ENCODE results near the gene AKR1A1. TPM values are rescaled to one million over a fixed set of nuclear protein-coding genes. Genes with fewer than 3 reads are reported as not detected.

The AKR1A1 gene
- total RNA-seq, 2 experiments from 2014 or later = 25.3 to 31.0 TPM

- Histone ChIP-seq H3K27ac (ENCODE audit: low read depth in 1 of 2, low read length in 2 of 2) (no peak overlapping the region), H3K4me3 (ENCODE audit: low read length) (no peak overlapping the region), H3K9me3 (ENCODE audit: control insufficient read depth in 1 of 2, insufficient read depth in 1 of 2, low read length in 2 of 2) (no peaks in the 10 kb centered on the region), H3K36me3 (ENCODE audit: insufficient read depth, low read length) (peaks cover 49% of the 10 kb centered on the region), H3K4me1 (ENCODE audit: insufficient read depth, low read length) (peaks cover 2% of the 10 kb centered on the region), H3K27me3 (ENCODE audit: control insufficient read depth in 1 of 2, insufficient read depth in 2 of 2, low read length in 2 of 2) (no peaks in the 10 kb centered on the region)
- H3K9me3 Mint-ChIP-seq = no peaks in the 10 kb centered on the region
- no peak for ATAC-seq (ENCODE audit: poor library complexity)
- H3K27ac Mint-ChIP-seq = no peak overlapping the region
- no peak overlapping the region for H3K4me3 Mint-ChIP-seq
- no peaks in the 10 kb centered on the region for H3K27me3 Mint-ChIP-seq
- no peak for DNase-seq
- H3K4me1 Mint-ChIP-seq (ENCODE audit: low read depth) = peaks cover 5% of the 10 kb centered on the region
- intact Hi-C loops (cut with DNase I, micrococcal nuclease) = no loop called here
- ChIA-PET POLR2A (interaction anchor here (2.4 to 2.9 kb wide), 2 partner anchors 47 to 56 kb away, joined by 8 to 13 read pairs; partner anchors contain the start of gene PRDX1), CTCF (interaction anchor here (2.2 to 5.6 kb wide), 2 partner anchors 18 to 56 kb away, joined by 9 to 50 read pairs; partner anchors contain the start of gene AKR1A1)
- H3K36me3 Mint-ChIP-seq (ENCODE audit: low read depth) = peaks cover 51% of the 10 kb centered on the region
- no peak for TF ChIP-seq CTCF (IDR thresholded peaks at IDR 0.05)
Observed at GRCh38 chr1:45568421-45568820, 17.8 kb downstream of the AKR1A1 start.

- H3K4me1 ChIP-seq (ENCODE audit: insufficient read depth, low read length) = peaks cover 2% of the 10 kb centered on the region
- H3K27me3 Mint-ChIP-seq = no peaks in the 10 kb centered on the region
- POLR2A ChIA-PET = interaction anchor here (0.9 to 2.9 kb wide), 3 partner anchors 19 to 57 kb away, joined by 3 to 13 read pairs (median 8); partner anchors contain the start of genes AKR1A1 and PRDX1
- H3K27ac Mint-ChIP-seq = no peak overlapping the region
- H3K9me3 Mint-ChIP-seq = no peaks in the 10 kb centered on the region
- H3K27ac ChIP-seq (ENCODE audit: low read depth in 1 of 2, low read length in 2 of 2) = no peak overlapping the region
- no peak overlapping the region for H3K4me3 Mint-ChIP-seq
- no peak for TF ChIP-seq CTCF (IDR thresholded peaks at IDR 0.05)
- intact Hi-C loops (cut with DNase I, micrococcal nuclease) = no loop called here
- DNase-seq (no peak), ATAC-seq (ENCODE audit: poor library complexity) (no peak)
- H3K36me3 Mint-ChIP-seq (ENCODE audit: low read depth) = peaks cover 42% of the 10 kb centered on the region
- no peaks in the 10 kb centered on the region for H3K9me3 ChIP-seq (ENCODE audit: control insufficient read depth in 1 of 2, insufficient read depth in 1 of 2, low read length in 2 of 2)
- CTCF ChIA-PET = interaction anchor here (0.8 to 5.6 kb wide), 9 partner anchors 10 to 266 kb away, joined by 3 to 50 read pairs (median 4); partner anchors contain the start of genes AKR1A1 and PRDX1
- H3K27me3 ChIP-seq (ENCODE audit: control insufficient read depth in 1 of 2, insufficient read depth in 2 of 2, low read length in 2 of 2) = no peaks in the 10 kb centered on the region
- no peak overlapping the region for H3K4me3 ChIP-seq (ENCODE audit: low read length)
- H3K4me1 Mint-ChIP-seq (ENCODE audit: low read depth) = peaks cover 5% of the 10 kb centered on the region
- peaks cover 41% of the 10 kb centered on the region for H3K36me3 ChIP-seq (ENCODE audit: insufficient read depth, low read length)
Observed at GRCh38 chr1:45569571-45569961, 18.9 kb downstream of the AKR1A1 start.

GRCh38 chr1:45569962-45570581, 19.4 kb downstream of the AKR1A1 start:
- peak; percentile 95 for TF ChIP-seq CTCF (IDR thresholded peaks at IDR 0.05)
- intact Hi-C loops (cut with DNase I, micrococcal nuclease) = loop anchor here (1.0 to 5.0 kb wide), 8 partner anchors 19 to 558 kb away; partner anchors contain the start of genes AKR1A1 (in 1 of the 2), CCDC163 (in 1 of the 2), HECTD3 (in 1 of the 2) and MMACHC (in 1 of the 2)
- H3K36me3 ChIP-seq (ENCODE audit: insufficient read depth, low read length) = peaks cover 41% of the 10 kb centered on the region
- Mint-ChIP-seq H3K27me3 (no peaks in the 10 kb centered on the region), H3K4me1 (ENCODE audit: low read depth) (peaks cover 5% of the 10 kb centered on the region), H3K9me3 (no peaks in the 10 kb centered on the region), H3K27ac (no peak overlapping the region), H3K4me3 (no peak overlapping the region), H3K36me3 (ENCODE audit: low read depth) (peaks cover 41% of the 10 kb centered on the region)
- ChIA-PET CTCF (interaction anchor here (0.8 to 5.6 kb wide), 9 partner anchors 9 to 267 kb away, joined by 3 to 50 read pairs (median 4); partner anchors contain the start of genes AKR1A1 and PRDX1), POLR2A (interaction anchor here (0.9 to 2.9 kb wide), 4 partner anchors 19 to 58 kb away, joined by 3 to 13 read pairs (median 6); partner anchors contain the start of genes AKR1A1 and PRDX1)
- H3K4me1 ChIP-seq (ENCODE audit: insufficient read depth, low read length) = peaks cover 2% of the 10 kb centered on the region
- no peak overlapping the region for H3K4me3 ChIP-seq (ENCODE audit: low read length)
- peak; percentile 55 to 87 (median 60) for DNase-seq
- ATAC-seq (ENCODE audit: poor library complexity) = peak; percentile 99
- H3K27me3 ChIP-seq (ENCODE audit: control insufficient read depth in 1 of 2, insufficient read depth in 2 of 2, low read length in 2 of 2) = no peaks in the 10 kb centered on the region
- no peak overlapping the region for H3K27ac ChIP-seq (ENCODE audit: low read depth in 1 of 2, low read length in 2 of 2)
- H3K9me3 ChIP-seq (ENCODE audit: control insufficient read depth in 1 of 2, insufficient read depth in 1 of 2, low read length in 2 of 2) = no peaks in the 10 kb centered on the region

Measured in CD4-positive, alpha-beta T cell (primary cell).